Endothelial cell of umbilical vein (primary cell): ENCODE results near the gene UBE2D2. TPM values are rescaled to one million over a fixed set of nuclear protein-coding genes. Genes with fewer than 3 reads are reported as not detected.

ENCODE experiments used
- BruUV-seq: library from RNA; stranded (reverse); fragments of 400-500 nt; replicated peaks from 2 replicates; lab custom pipeline; 2021; lab: Mats Ljungman, UMichigan
- CTCF ChIA-PET: fragments of 300-600, 350-600 bp; sonication (Branson Sonifier 250); formaldehyde crosslinking; loops from one replicate; lab custom pipeline; 2021; ENCODE audit warnings: antibody characterized with exemption, inconsistent platforms; lab: Charles Lee
- POLR2A ChIA-PET: fragments of 300-600, 350-600 bp; sonication (Branson Sonifier 250); formaldehyde crosslinking; loops from one replicate; lab custom pipeline; 2021; ENCODE audit warnings: antibody characterized with exemption, inconsistent platforms; lab: Charles Lee
- DNase-seq: peaks from one replicate; pipeline ENCODE4 v3.0.0-alpha.2; 2011; ENCODE audit warnings: low read depth, low spot score
- FAIRE-seq: peaks from 2 replicates; lab custom pipeline; 2011; peaks lifted over from hg19 to GRCh38; lab: Jason Lieb, UNC
- H2AFZ ChIP-seq: 2 replicates; pipeline ENCODE4 v1.6.0; 2012; ENCODE audit warnings: low read depth, low read length, control low read depth, inconsistent platforms
- H3K27ac ChIP-seq: 2 replicates; pipeline ENCODE4 v1.5.1; 2011; ENCODE audit warnings: low read depth, mild to moderate bottlenecking, control low read depth, low read length, moderate library complexity; ENCODE audit not compliant: insufficient read depth
- H3K27me3 ChIP-seq, 2 experiments: 2 replicates each; pipeline versions ENCODE4 v1.6.0 to v1.6.1; 2011; ENCODE audit warnings: low read length in 2 of 2, mixed read lengths in 1 of 2; ENCODE audit not compliant: control insufficient read depth in 2 of 2, insufficient read depth in 2 of 2
- H3K36me3 ChIP-seq, 2 experiments: 2 replicates in 1 of 2; 3 replicates in 1 of 2; pipeline ENCODE4 v1.5.1; 2011; ENCODE audit warnings: low read length in 2 of 2, mild to moderate bottlenecking in 1 of 2, moderate library complexity in 1 of 2; ENCODE audit not compliant: control insufficient read depth in 2 of 2, insufficient read depth in 2 of 2; ENCODE audit errors: extremely low read depth in 1 of 2
- H3K4me1 ChIP-seq: 3 replicates; pipeline ENCODE4 v1.5.1; 2011; ENCODE audit warnings: mild to moderate bottlenecking, low read length; ENCODE audit not compliant: control insufficient read depth, insufficient read depth; ENCODE audit errors: extremely low read depth
- H3K4me2 ChIP-seq: 2 replicates; pipeline ENCODE4 v1.6.1; 2011; ENCODE audit warnings: low read length, control low read depth, mixed read lengths; ENCODE audit not compliant: insufficient read depth
- H3K4me3 ChIP-seq, 3 experiments: fragments of 200-600 bp in 1 of 3; sonication (generic), shearing (Covaris generic) in 1 of 3; replicated peaks in 1 of 3; 2 replicates each; pipeline ENCODE4 v1.5.1; 2011 to 2016; ENCODE audit warnings: control low read depth in 3 of 3, low read length in 3 of 3, mild to moderate bottlenecking in 2 of 3, inconsistent platforms in 1 of 3, low read depth in 1 of 3, moderate library complexity in 1 of 3; ENCODE audit not compliant: insufficient read depth in 1 of 3
- H3K79me2 ChIP-seq: 2 replicates; pipeline ENCODE4 v1.6.0; 2012; ENCODE audit warnings: low read length, inconsistent platforms; ENCODE audit not compliant: control insufficient read depth, insufficient read depth
- H3K9ac ChIP-seq: replicated peaks from 2 replicates; pipeline ENCODE3; 2011; ENCODE audit warnings: low read length, control low read depth; ENCODE audit not compliant: insufficient read depth; ENCODE audit errors: extremely low read depth
- H3K9me1 ChIP-seq: replicated peaks from 3 replicates; pipeline ENCODE4 v1.6.0; 2011; ENCODE audit warnings: mild to moderate bottlenecking, low read length; ENCODE audit not compliant: control insufficient read depth, insufficient read depth; ENCODE audit errors: extremely low read depth
- H3K9me3 ChIP-seq: replicated peaks from 2 replicates; pipeline ENCODE4 v1.5.1; 2012; ENCODE audit warnings: low read length, inconsistent platforms; ENCODE audit not compliant: control insufficient read depth, insufficient read depth
- H4K20me1 ChIP-seq: replicated peaks from 2 replicates; pipeline ENCODE3; 2011; ENCODE audit warnings: mild to moderate bottlenecking, low read length; ENCODE audit not compliant: control insufficient read depth, insufficient read depth; ENCODE audit errors: extremely low read depth
- FOS ChIP-seq: IDR thresholded peaks from 2 replicates; pipeline ENCODE4 v1.6.1; 2011; ENCODE audit warnings: mild to moderate bottlenecking, low read length, moderate library complexity, borderline replicate concordance; ENCODE audit not compliant: insufficient read depth
- GATA2 ChIP-seq: IDR thresholded peaks from 2 replicates; pipeline ENCODE4 v1.7.0; 2011; ENCODE audit warnings: low read depth, mild to moderate bottlenecking, moderate library complexity, mixed read lengths, low read length; ENCODE audit not compliant: insufficient read length, insufficient read depth
- JUN ChIP-seq: IDR thresholded peaks from 2 replicates; pipeline ENCODE4 v1.6.1; 2011; ENCODE audit warnings: borderline replicate concordance, low read depth; ENCODE audit not compliant: insufficient read length, insufficient read depth
- MAX ChIP-seq: IDR thresholded peaks from 2 replicates; pipeline ENCODE4 v1.6.1; 2011; ENCODE audit not compliant: insufficient read depth, insufficient read length
- MYC ChIP-seq: IDR thresholded peaks from one replicate; pipeline ENCODE4 v1.6.1; 2011; ENCODE audit warnings: mild to moderate bottlenecking, low read depth, low read length
- POLR2A ChIP-seq: IDR thresholded peaks from 2 replicates; pipeline ENCODE4 v1.6.1; 2012; ENCODE audit warnings: low read depth, mild to moderate bottlenecking, control low read depth, low read length
- POLR2AphosphoS5 ChIP-seq: IDR thresholded peaks from 2 replicates; pipeline ENCODE4 v1.6.1; 2012; ENCODE audit warnings: low read depth, mild to moderate bottlenecking, control low read depth, low read length, moderate library complexity; ENCODE audit not compliant: insufficient read depth
- dilution Hi-C: fragments of 300-500 bp; cut with MboI; formaldehyde crosslinking; loops from one replicate; pipeline ENCODE4 v1.15.0; 2019; ENCODE audit warnings: low sequenced_read_pairs; ENCODE audit not compliant: extremely low pct_ligation_motif_present
- intact Hi-C: fragments of 100-400 bp; cut with micrococcal nuclease; formaldehyde crosslinking; loops from one replicate; pipeline ENCODE4 v1.10.0; 2022
- polyA plus RNA-seq, 4 experiments: library from polyadenylated mRNA; depleted of rRNA in 3 of 4; stranded (reverse) in 3 of 4; unstranded in 1 of 4; fragments of >200 nt; gene quantifications; 2 replicates each; pipeline versions ENCODE4 v1.2.1 to v1.2.3, GENCODE V29; 2011 to 2012; ENCODE audit warnings: missing spikeins in 1 of 4
- total RNA-seq: library from RNA; stranded (reverse); gene quantifications from 2 replicates; pipeline ENCODE4 v1.2.3, GENCODE V29; 2021

Gene UBE2D2
- total and polyA plus RNA-seq, 2 donors (not counting 3 experiments of a cell fraction or from before 2014, with no cell fraction given), result 45.0 to 156 TPM

- intact Hi-C loops, result no loop called here
- ChIA-PET POLR2A (no interaction called here), CTCF (interaction anchor here (0.8 to 6.6 kb wide), 7 partner anchors 9 to 147 kb away, joined by 3 to 57 read pairs (median 4); no protein-coding TSS in a partner anchor)
- BruUV-seq, result no TSS peak
- H3K4me2 ChIP-seq, result peak overlapping the region; percentile 82
- H3K27me3 ChIP-seq, result no peaks in the 10 kb centered on the region
- H3K9me3 ChIP-seq, result no peaks in the 10 kb centered on the region
- dilution Hi-C loops, result no loop called here
- peaks cover 13% of the 10 kb centered on the region for H4K20me1 ChIP-seq
- peaks cover 29% of the 10 kb centered on the region for H3K4me1 ChIP-seq
- TF ChIP-seq GATA2, result no peak
- H3K9ac ChIP-seq, result peak overlapping the region; percentile 8
- H3K79me2 ChIP-seq, result peaks cover 93% of the 10 kb centered on the region
- H3K36me3 ChIP-seq, result no peaks in the 10 kb centered on the region
- no peak overlapping the region for H2AFZ ChIP-seq
- H3K4me3 ChIP-seq, result peak overlapping the region in 1 of 3 experiments; percentile 5
- DNase-seq (peak; percentile 73), FAIRE-seq (peak; percentile 89)
- no peak overlapping the region for H3K27ac ChIP-seq
- no peaks in the 10 kb centered on the region for H3K9me1 ChIP-seq
Measured at GRCh38 chr5:139565411-139566305, 4.5 kb downstream of the UBE2D2 start.

GRCh38 chr5:139566611-139567010 lies 5.5 kb downstream of the UBE2D2 start:
- FAIRE-seq (no peak), DNase-seq (no peak)
- no TSS peak for BruUV-seq
- ChIA-PET CTCF (interaction anchor here (1.3 to 6.6 kb wide), 2 partner anchors 8 to 15 kb away, joined by 4 to 57 read pairs; no protein-coding TSS in a partner anchor), POLR2A (no interaction called here)
- Histone ChIP-seq H3K9me1 (no peaks in the 10 kb centered on the region), H3K4me2 (no peak overlapping the region), H3K4me3 (no peak overlapping the region), H3K9ac (no peak overlapping the region), H3K27ac (no peak overlapping the region), H4K20me1 (peaks cover 17% of the 10 kb centered on the region), H3K27me3 (no peaks in the 10 kb centered on the region), H3K79me2 (peaks cover 100% of the 10 kb centered on the region), H3K4me1 (peaks cover 33% of the 10 kb centered on the region), H3K36me3 (no peaks in the 10 kb centered on the region), H3K9me3 (no peaks in the 10 kb centered on the region), H2AFZ (no peak overlapping the region)
- TF ChIP-seq FOS (no peak), MYC (no peak), POLR2A (no peak), GATA2 (no peak), MAX (no peak), JUN (no peak), POLR2AphosphoS5 (no peak)
- dilution Hi-C loops (no loop called here), intact Hi-C loops (no loop called here)
